CD14-positive monocyte (primary cell): ENCODE data around the gene LDB3. TPM values are rescaled to one million over a fixed set of nuclear protein-coding genes. Genes with fewer than 3 reads are reported as not detected.

Experiments used
- DNase-seq, 3 donors: peaks; one replicate each; pipeline ENCODE4 v3.0.0-alpha.2; 2011 to 2022
- H2AFZ ChIP-seq: 2 replicates; pipeline ENCODE4 v1.6.0; 2012; ENCODE audit warnings: mild to moderate bottlenecking, low read depth, low read length, inconsistent platforms; ENCODE audit not compliant: insufficient read depth, poor library complexity, severe bottlenecking
- H3K27ac ChIP-seq, 2 donors: 1 replicate in 1 of 2; 2 replicates in 1 of 2; pipeline ENCODE4 v1.5.1; 2012 to 2013; ENCODE audit warnings: low read length in 2 of 2, control low read depth in 1 of 2, inconsistent platforms in 1 of 2, low read depth in 1 of 2, mild to moderate bottlenecking in 1 of 2
- H3K27me3 ChIP-seq, 2 donors: one replicate each; pipeline versions ENCODE4 v1.6.0 to v1.6.1; 2011 to 2013; ENCODE audit warnings: low read length in 2 of 2; ENCODE audit not compliant: control insufficient read depth in 2 of 2, insufficient read depth in 2 of 2
- H3K36me3 ChIP-seq, 2 donors: replicated peaks in 1 of 2; 1 replicate in 1 of 2; 2 replicates in 1 of 2; pipeline versions ENCODE4 v1.5.1 to v1.6.1; 2012 to 2013; ENCODE audit warnings: low read length in 2 of 2, control low read depth in 1 of 2, inconsistent platforms in 1 of 2, mild to moderate bottlenecking in 1 of 2; ENCODE audit not compliant: insufficient read depth in 2 of 2, control insufficient read depth in 1 of 2
- H3K4me1 ChIP-seq, 2 donors: 1 replicate in 1 of 2; 2 replicates in 1 of 2; pipeline versions ENCODE4 v1.5.1 to v1.6.1; 2012 to 2013; ENCODE audit warnings: low read length in 2 of 2, control low read depth in 1 of 2, inconsistent platforms in 1 of 2, mild to moderate bottlenecking in 1 of 2, moderate library complexity in 1 of 2; ENCODE audit not compliant: insufficient read depth in 2 of 2, control insufficient read depth in 1 of 2
- H3K4me2 ChIP-seq: replicated peaks from 2 replicates; pipeline ENCODE3; 2012; ENCODE audit warnings: low read length, moderate library complexity, mild to moderate bottlenecking; ENCODE audit not compliant: poor library complexity, severe bottlenecking; ENCODE audit errors: extremely low read depth
- H3K4me3 ChIP-seq, 3 experiments: fragments of 200-600 bp in 1 of 3; sonication (generic) in 1 of 3; replicated peaks in 1 of 3; 1 replicate in 2 of 3; 2 replicates in 1 of 3; pipeline ENCODE4 v1.5.1; 2011 to 2013; ENCODE audit warnings: low read length in 3 of 3, mild to moderate bottlenecking in 3 of 3, control low read depth in 2 of 3, low read depth in 2 of 3, inconsistent platforms in 1 of 3, moderate library complexity in 1 of 3
- H3K79me2 ChIP-seq: 2 replicates; pipeline ENCODE4 v1.6.0; 2012; ENCODE audit warnings: mild to moderate bottlenecking, control low read depth, inconsistent platforms, low read length, moderate library complexity; ENCODE audit not compliant: insufficient read depth
- H3K9ac ChIP-seq: 2 replicates; pipeline ENCODE4 v1.6.0; 2017; ENCODE audit warnings: low read length, mild to moderate bottlenecking; ENCODE audit not compliant: insufficient read depth, poor library complexity, severe bottlenecking
- H3K9me3 ChIP-seq, 2 donors: replicated peaks in 1 of 2; 1 replicate in 1 of 2; 2 replicates in 1 of 2; pipeline versions ENCODE4 v1.5.1 to v1.6.1; 2012 to 2013; ENCODE audit warnings: low read length in 2 of 2, control low read depth in 1 of 2; ENCODE audit not compliant: control insufficient read depth in 1 of 2, insufficient read depth in 1 of 2
- H4K20me1 ChIP-seq: 2 replicates; pipeline ENCODE4 v1.6.0; 2012; ENCODE audit warnings: mild to moderate bottlenecking, low read length, control low read depth, moderate library complexity; ENCODE audit not compliant: insufficient read depth
- H3K27ac Mint-ChIP-seq, 7 donors: one replicate each; pipeline ENCODE4 v1.8.0; 2020; ENCODE audit warnings: mild to moderate bottlenecking in 7 of 7, mixed read lengths in 7 of 7, moderate library complexity in 6 of 7, inconsistent platforms in 2 of 7
- H3K27me3 Mint-ChIP-seq, 3 donors: one replicate each; pipeline ENCODE4 v1.8.0; 2021 to 2022; ENCODE audit warnings: low read depth in 3 of 3, mild to moderate bottlenecking in 3 of 3, mixed read lengths in 3 of 3, moderate library complexity in 3 of 3, inconsistent platforms in 1 of 3
- H3K36me3 Mint-ChIP-seq, 2 donors: one replicate each; pipeline ENCODE4 v1.8.0; 2020; ENCODE audit warnings: mixed read lengths in 2 of 2, inconsistent platforms in 1 of 2, mild to moderate bottlenecking in 1 of 2
- H3K4me1 Mint-ChIP-seq: one replicate; pipeline ENCODE4 v1.8.0; 2020; ENCODE audit warnings: mild to moderate bottlenecking, mixed read lengths
- H3K4me3 Mint-ChIP-seq, 2 donors: one replicate each; pipeline ENCODE4 v1.8.0; 2020; ENCODE audit warnings: mild to moderate bottlenecking in 2 of 2, mixed read lengths in 2 of 2, moderate library complexity in 1 of 2
- H3K9me3 Mint-ChIP-seq, 7 donors: one replicate each; pipeline ENCODE4 v1.8.0; 2020 to 2022; ENCODE audit warnings: mixed read lengths in 7 of 7, mild to moderate bottlenecking in 6 of 7, moderate library complexity in 6 of 7, inconsistent platforms in 2 of 7
- WGBS: methylation state at CpG from one replicate; pipeline ENCODE4 v1.1.5; 2013; ENCODE audit warnings: missing lambda C conversion rate; ENCODE audit not compliant: insufficient coverage; 5-methylcytosine and 5-hydroxymethylcytosine counted together
- intact Hi-C, 2 donors: fragments of 100-400 bp; cut with micrococcal nuclease; formaldehyde crosslinking; loops; one replicate each; pipeline versions ENCODE4 v1.15.0 to v1.15.1; 2023
- polyA plus RNA-seq, 3 donors: library from polyadenylated mRNA; depleted of rRNA in 1 of 3; unstranded in 2 of 3; stranded (reverse) in 1 of 3; fragments of 300-500 nt in 2 of 3; fragments of >200 nt in 1 of 3; fragmentation: Illumina TruSeq in 2 of 3; gene quantifications; 1 replicate in 2 of 3; 2 replicates in 1 of 3; pipeline ENCODE4 v1.2.3, GENCODE V29; 2012 to 2021
- TF ChIP-seq, protein P1 (sequence below): fragments of 200-600 bp; IDR thresholded peaks from one replicate; pipeline ENCODE4 v1.8.0; 2022; ENCODE audit warnings: antibody characterized with exemption, mild to moderate bottlenecking

Gene LDB3
- polyA plus RNA-seq, 3 donors, result not detected

GRCh38 chr10:86667421-86668181, 710 bp upstream of the LDB3 start:
- no peak overlapping the region for H3K27ac ChIP-seq
- Mint-ChIP-seq H3K27me3 (peaks cover 0 to 8% (median 2%) of the 10 kb centered on the region in 3 donors), H3K4me3 (no peak overlapping the region), H3K36me3 (no peaks in the 10 kb centered on the region), H3K4me1 (no peaks in the 10 kb centered on the region), H3K9me3 (no peaks in the 10 kb centered on the region), H3K27ac (no peak overlapping the region)
- no peak overlapping the region for H3K9ac ChIP-seq
- H3K9me3 ChIP-seq, result no peaks in the 10 kb centered on the region
- no peaks in the 10 kb centered on the region for H3K27me3 ChIP-seq
- no peak for DNase-seq
- WGBS, result 99% methylated on average over 8 of the region's 10 CpGs
- no peaks in the 10 kb centered on the region for H4K20me1 ChIP-seq
- no peak overlapping the region for H3K4me3 ChIP-seq
- H3K79me2 ChIP-seq, result no peaks in the 10 kb centered on the region
- no peaks in the 10 kb centered on the region for H3K36me3 ChIP-seq
- TF ChIP-seq, protein P1, sequence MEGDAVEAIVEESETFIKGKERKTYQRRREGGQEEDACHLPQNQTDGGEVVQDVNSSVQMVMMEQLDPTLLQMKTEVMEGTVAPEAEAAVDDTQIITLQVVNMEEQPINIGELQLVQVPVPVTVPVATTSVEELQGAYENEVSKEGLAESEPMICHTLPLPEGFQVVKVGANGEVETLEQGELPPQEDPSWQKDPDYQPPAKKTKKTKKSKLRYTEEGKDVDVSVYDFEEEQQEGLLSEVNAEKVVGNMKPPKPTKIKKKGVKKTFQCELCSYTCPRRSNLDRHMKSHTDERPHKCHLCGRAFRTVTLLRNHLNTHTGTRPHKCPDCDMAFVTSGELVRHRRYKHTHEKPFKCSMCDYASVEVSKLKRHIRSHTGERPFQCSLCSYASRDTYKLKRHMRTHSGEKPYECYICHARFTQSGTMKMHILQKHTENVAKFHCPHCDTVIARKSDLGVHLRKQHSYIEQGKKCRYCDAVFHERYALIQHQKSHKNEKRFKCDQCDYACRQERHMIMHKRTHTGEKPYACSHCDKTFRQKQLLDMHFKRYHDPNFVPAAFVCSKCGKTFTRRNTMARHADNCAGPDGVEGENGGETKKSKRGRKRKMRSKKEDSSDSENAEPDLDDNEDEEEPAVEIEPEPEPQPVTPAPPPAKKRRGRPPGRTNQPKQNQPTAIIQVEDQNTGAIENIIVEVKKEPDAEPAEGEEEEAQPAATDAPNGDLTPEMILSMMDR, result no peak
- H3K4me1 ChIP-seq, result no peaks in the 10 kb centered on the region
- no peak overlapping the region for H3K4me2 ChIP-seq
- intact Hi-C loops, result no loop called here
- H2AFZ ChIP-seq, result no peak overlapping the region

DNA sequence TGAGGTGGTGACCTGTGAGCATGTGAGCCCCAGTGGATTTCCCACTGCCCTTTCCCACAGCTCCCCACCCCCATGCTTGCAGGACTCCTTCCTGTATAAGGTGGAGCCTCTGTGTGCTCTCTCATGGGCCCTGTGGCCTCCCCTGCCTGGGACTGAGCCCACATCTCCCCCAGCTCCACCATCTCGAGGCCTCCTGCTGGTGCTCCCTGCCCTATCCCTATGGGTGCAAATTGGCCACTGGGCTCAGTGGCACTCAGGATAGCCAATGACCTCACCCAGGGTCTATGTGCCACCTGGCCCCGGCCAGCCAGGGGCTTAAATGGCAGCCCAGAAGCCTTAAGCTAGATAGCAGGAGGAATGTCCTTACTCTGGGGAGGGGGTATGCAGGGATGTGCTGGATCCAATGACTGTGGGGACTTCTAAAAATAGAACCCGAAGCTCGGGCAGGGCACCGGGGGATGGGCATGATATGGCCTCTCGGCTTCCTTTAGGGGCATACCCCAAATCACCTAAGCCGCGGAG, 2.0 kb downstream of the LDB3 start:
- no peaks in the 10 kb centered on the region for H3K36me3 Mint-ChIP-seq
- H3K27ac ChIP-seq, result no peak overlapping the region
- no peaks in the 10 kb centered on the region for H3K9me3 Mint-ChIP-seq
- no peak overlapping the region for H2AFZ ChIP-seq
- peaks cover 3 to 12% (median 3%) of the 10 kb centered on the region in 3 donors for H3K27me3 Mint-ChIP-seq
- H3K36me3 ChIP-seq, result no peaks in the 10 kb centered on the region
- no peaks in the 10 kb centered on the region for H3K4me1 Mint-ChIP-seq
- no peak overlapping the region for H3K4me3 Mint-ChIP-seq
- TF ChIP-seq, protein P1, result no peak
- H3K4me1 ChIP-seq, result no peaks in the 10 kb centered on the region
- no peak for DNase-seq
- no peaks in the 10 kb centered on the region for H3K79me2 ChIP-seq
- H3K27me3 ChIP-seq, result no peaks in the 10 kb centered on the region
- WGBS, result 100% methylated on average over 1 of the region's 8 CpGs
- intact Hi-C loops, result no loop called here
- no peak overlapping the region for H3K4me2 ChIP-seq
- H3K9ac ChIP-seq, result no peak overlapping the region
- H4K20me1 ChIP-seq, result no peaks in the 10 kb centered on the region
- H3K4me3 ChIP-seq, result no peak overlapping the region
- no peak overlapping the region for H3K27ac Mint-ChIP-seq
- H3K9me3 ChIP-seq, result no peaks in the 10 kb centered on the region
